ENCODE results near the gene PLD1.

The PLD1 gene

GRCh38 chr3:171753665-171754408 is 56.4 kb downstream of the PLD1 start:
- TF ChIP-seq FOXP2 (optimal IDR thresholded peaks at IDR 0.05; ENCODE audit: borderline replicate concordance, extremely low read depth, extremely low read length, insufficient read depth) = no peak
- TF ChIP-seq TAF1 (IDR thresholded peaks at IDR 0.05; ENCODE audit: borderline replicate concordance, insufficient read depth, low read length) = no peak
- no peak for TF ChIP-seq REST (IDR thresholded peaks at IDR 0.05; ENCODE audit: insufficient read depth in 1 of 2, low read depth in 2 of 2, low read length in 2 of 2)
- TF ChIP-seq SIN3A (IDR thresholded peaks at IDR 0.05; ENCODE audit: borderline replicate concordance, insufficient read depth, low read length) = no peak
- no peak for TF ChIP-seq POLR2AphosphoS5 (IDR thresholded peaks at IDR 0.05; ENCODE audit: low read depth, low read length)

- no peak for TF ChIP-seq POLR2AphosphoS5 (IDR thresholded peaks at IDR 0.05; ENCODE audit: low read depth, low read length)
- TF ChIP-seq TAF1 (IDR thresholded peaks at IDR 0.05; ENCODE audit: borderline replicate concordance, insufficient read depth, low read length) = no peak
- TF ChIP-seq SIN3A (IDR thresholded peaks at IDR 0.05; ENCODE audit: borderline replicate concordance, insufficient read depth, low read length) = no peak
- TF ChIP-seq REST (IDR thresholded peaks at IDR 0.05; ENCODE audit: insufficient read depth in 1 of 2, low read depth in 2 of 2, low read length in 2 of 2) = no peak
- no peak for TF ChIP-seq FOXP2 (optimal IDR thresholded peaks at IDR 0.05; ENCODE audit: borderline replicate concordance, extremely low read depth, extremely low read length, insufficient read depth)
These were observed 57.2 kb downstream of the PLD1 start for GRCh38 chr3:171753025-171753472.

- no peak for TF ChIP-seq TAF1 (IDR thresholded peaks at IDR 0.05; ENCODE audit: borderline replicate concordance, insufficient read depth, low read length)
- no peak for TF ChIP-seq POLR2AphosphoS5 (IDR thresholded peaks at IDR 0.05; ENCODE audit: low read depth, low read length)
- TF ChIP-seq SIN3A (IDR thresholded peaks at IDR 0.05; ENCODE audit: borderline replicate concordance, insufficient read depth, low read length) = no peak
- no peak for TF ChIP-seq FOXP2 (optimal IDR thresholded peaks at IDR 0.05; ENCODE audit: borderline replicate concordance, extremely low read depth, extremely low read length, insufficient read depth)
- no peak for TF ChIP-seq REST (IDR thresholded peaks at IDR 0.05; ENCODE audit: insufficient read depth in 1 of 2, low read depth in 2 of 2, low read length in 2 of 2)
These were observed 58.0 kb downstream of the PLD1 start for GRCh38 chr3:171752329-171752728.

GRCh38 chr3:171749124-171749523 is 61.2 kb downstream of the PLD1 start:
- TF ChIP-seq REST (IDR thresholded peaks at IDR 0.05; ENCODE audit: insufficient read depth in 1 of 2, low read depth in 2 of 2, low read length in 2 of 2) = no peak
- TF ChIP-seq FOXP2 (optimal IDR thresholded peaks at IDR 0.05; ENCODE audit: borderline replicate concordance, extremely low read depth, extremely low read length, insufficient read depth) = no peak
- TF ChIP-seq POLR2AphosphoS5 (IDR thresholded peaks at IDR 0.05; ENCODE audit: low read depth, low read length) = no peak
- no peak for TF ChIP-seq SIN3A (IDR thresholded peaks at IDR 0.05; ENCODE audit: borderline replicate concordance, insufficient read depth, low read length)
- TF ChIP-seq TAF1 (IDR thresholded peaks at IDR 0.05; ENCODE audit: borderline replicate concordance, insufficient read depth, low read length) = no peak
